ENCODE results near the gene RAI1. TPM values are rescaled to one million over a fixed set of nuclear protein-coding genes. Genes with fewer than 3 reads are reported as not detected.

RAI1 gene
- total and polyA plus RNA-seq, 2 experiments from 2014 or later = 0.87 to 0.89 TPM

DNA sequence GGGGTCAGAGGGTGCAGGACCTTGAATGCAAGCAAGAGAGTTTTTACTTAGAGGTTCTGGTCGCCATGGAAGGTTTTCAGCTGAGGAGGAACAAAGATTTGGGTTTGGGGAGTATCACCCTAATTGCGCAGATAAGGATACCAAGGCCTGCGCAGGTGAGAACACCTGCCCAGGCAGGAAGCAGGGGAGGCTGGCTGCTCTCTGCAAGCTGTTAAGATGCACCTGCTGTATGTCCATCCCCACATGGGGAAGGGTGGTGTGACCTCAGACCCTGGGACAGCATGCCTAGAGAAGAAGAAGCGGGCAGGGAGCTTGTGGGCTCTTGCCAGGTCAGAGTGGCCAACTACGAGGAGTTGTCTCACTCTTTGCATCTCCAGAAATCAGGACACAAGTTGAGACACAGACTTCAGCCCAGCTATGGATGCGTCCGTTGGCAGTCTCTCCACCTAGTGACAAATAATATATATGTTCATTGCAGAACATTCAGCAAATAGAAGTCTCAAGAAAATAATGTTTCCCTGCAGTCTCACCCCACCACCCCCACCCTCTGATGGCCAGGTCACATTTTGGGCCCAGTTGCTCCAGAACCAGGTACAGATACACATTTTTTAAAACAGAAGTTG lies 77.8 kb downstream of the RAI1 start:
- H3K36me3 ChIP-seq (ENCODE audit: insufficient read depth) = no peaks in the 10 kb centered on the region
- H3K27me3 ChIP-seq (ENCODE audit: insufficient read depth) = no peaks in the 10 kb centered on the region
- TF ChIP-seq, protein P1, sequence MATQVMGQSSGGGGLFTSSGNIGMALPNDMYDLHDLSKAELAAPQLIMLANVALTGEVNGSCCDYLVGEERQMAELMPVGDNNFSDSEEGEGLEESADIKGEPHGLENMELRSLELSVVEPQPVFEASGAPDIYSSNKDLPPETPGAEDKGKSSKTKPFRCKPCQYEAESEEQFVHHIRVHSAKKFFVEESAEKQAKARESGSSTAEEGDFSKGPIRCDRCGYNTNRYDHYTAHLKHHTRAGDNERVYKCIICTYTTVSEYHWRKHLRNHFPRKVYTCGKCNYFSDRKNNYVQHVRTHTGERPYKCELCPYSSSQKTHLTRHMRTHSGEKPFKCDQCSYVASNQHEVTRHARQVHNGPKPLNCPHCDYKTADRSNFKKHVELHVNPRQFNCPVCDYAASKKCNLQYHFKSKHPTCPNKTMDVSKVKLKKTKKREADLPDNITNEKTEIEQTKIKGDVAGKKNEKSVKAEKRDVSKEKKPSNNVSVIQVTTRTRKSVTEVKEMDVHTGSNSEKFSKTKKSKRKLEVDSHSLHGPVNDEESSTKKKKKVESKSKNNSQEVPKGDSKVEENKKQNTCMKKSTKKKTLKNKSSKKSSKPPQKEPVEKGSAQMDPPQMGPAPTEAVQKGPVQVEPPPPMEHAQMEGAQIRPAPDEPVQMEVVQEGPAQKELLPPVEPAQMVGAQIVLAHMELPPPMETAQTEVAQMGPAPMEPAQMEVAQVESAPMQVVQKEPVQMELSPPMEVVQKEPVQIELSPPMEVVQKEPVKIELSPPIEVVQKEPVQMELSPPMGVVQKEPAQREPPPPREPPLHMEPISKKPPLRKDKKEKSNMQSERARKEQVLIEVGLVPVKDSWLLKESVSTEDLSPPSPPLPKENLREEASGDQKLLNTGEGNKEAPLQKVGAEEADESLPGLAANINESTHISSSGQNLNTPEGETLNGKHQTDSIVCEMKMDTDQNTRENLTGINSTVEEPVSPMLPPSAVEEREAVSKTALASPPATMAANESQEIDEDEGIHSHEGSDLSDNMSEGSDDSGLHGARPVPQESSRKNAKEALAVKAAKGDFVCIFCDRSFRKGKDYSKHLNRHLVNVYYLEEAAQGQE (IDR thresholded peaks at IDR 0.05; ENCODE audit: unreplicated experiment) = no peak
- TF ChIP-seq CREB1 (CRISPR knock-in tag; IDR thresholded peaks at IDR 0.05; ENCODE audit: low read depth) = no peak
- ATAC-seq (no peak), DNase-seq (ENCODE audit: low spot score) (no peak)
- H3F3A ChIP-seq (replicated peaks; ENCODE audit: low read depth) = no peaks in the 10 kb centered on the region
- no peak overlapping the region for H3K27ac ChIP-seq (ENCODE audit: low read depth)
- H3K36me3 Mint-ChIP-seq (ENCODE audit: low read depth) = no peaks in the 10 kb centered on the region
- H3K27ac Mint-ChIP-seq = no peak overlapping the region
- no peaks in the 10 kb centered on the region for H3K9me2 ChIP-seq (ENCODE audit: insufficient read depth)
- peaks cover 2% of the 10 kb centered on the region for H3K27me3 Mint-ChIP-seq (ENCODE audit: insufficient read depth, low read depth, poor library complexity)
- H4K20me1 ChIP-seq (replicated peaks; ENCODE audit: insufficient read depth) = no peaks in the 10 kb centered on the region
- no peak overlapping the region for H3K4me3 Mint-ChIP-seq
- H3K4me1 ChIP-seq (ENCODE audit: insufficient read depth) = no peaks in the 10 kb centered on the region
- no peak overlapping the region for H3K4me2 ChIP-seq
- no peak overlapping the region for H2AFZ ChIP-seq
- no peak overlapping the region for H3K4me3 ChIP-seq
- H3K79me2 ChIP-seq (replicated peaks; ENCODE audit: insufficient read depth) = no peaks in the 10 kb centered on the region
- peaks cover 13% of the 10 kb centered on the region for H3K4me1 Mint-ChIP-seq
- no peaks in the 10 kb centered on the region; the same call in 2 of the 3 replicates for H3K9me3 Mint-ChIP-seq

DNA sequence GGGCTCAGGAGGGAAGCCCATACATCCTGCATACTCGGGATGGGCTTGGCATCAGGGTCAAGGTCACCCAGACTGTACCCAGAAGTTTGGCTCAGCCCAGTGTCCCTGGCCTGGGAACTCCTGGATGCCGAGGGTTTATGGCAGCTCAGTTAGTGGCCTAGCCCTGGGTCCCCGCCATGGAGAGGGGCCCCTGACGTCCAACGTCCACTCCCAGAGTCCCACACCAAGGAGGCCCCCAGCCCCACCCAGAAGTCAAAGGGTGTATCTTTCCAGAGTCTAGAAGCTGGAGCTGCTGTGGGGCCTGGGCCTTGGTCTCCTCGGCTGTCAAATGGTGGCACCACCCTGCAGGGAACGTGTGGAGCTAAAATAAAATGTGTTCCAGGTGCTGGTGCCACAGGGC lies 79.1 kb downstream of the RAI1 start:
- Histone ChIP-seq H3K79me2 (replicated peaks; ENCODE audit: insufficient read depth) (no peaks in the 10 kb centered on the region), H4K20me1 (replicated peaks; ENCODE audit: insufficient read depth) (no peaks in the 10 kb centered on the region), H2AFZ (no peak overlapping the region), H3K27me3 (ENCODE audit: insufficient read depth) (no peaks in the 10 kb centered on the region), H3K4me3 (no peak overlapping the region), H3K9me2 (ENCODE audit: insufficient read depth) (no peaks in the 10 kb centered on the region), H3K4me2 (no peak overlapping the region), H3K27ac (ENCODE audit: low read depth) (no peak overlapping the region), H3K4me1 (ENCODE audit: insufficient read depth) (no peaks in the 10 kb centered on the region), H3K36me3 (ENCODE audit: insufficient read depth) (no peaks in the 10 kb centered on the region), H3F3A (replicated peaks; ENCODE audit: low read depth) (no peaks in the 10 kb centered on the region)
- Mint-ChIP-seq H3K27ac (no peak overlapping the region), H3K9me3 (no peaks in the 10 kb centered on the region; the same call in 2 of the 3 replicates), H3K4me3 (no peak overlapping the region), H3K4me1 (peaks cover 13% of the 10 kb centered on the region), H3K36me3 (ENCODE audit: low read depth) (no peaks in the 10 kb centered on the region), H3K27me3 (ENCODE audit: insufficient read depth, low read depth, poor library complexity) (peaks cover 2% of the 10 kb centered on the region)
- no peak for ATAC-seq
- DNase-seq (ENCODE audit: low spot score) = no peak
- TF ChIP-seq ZNF331 (CRISPR knock-in tag; IDR thresholded peaks at IDR 0.05; ENCODE audit: low read depth) = no peak
- TF ChIP-seq, protein P2, sequence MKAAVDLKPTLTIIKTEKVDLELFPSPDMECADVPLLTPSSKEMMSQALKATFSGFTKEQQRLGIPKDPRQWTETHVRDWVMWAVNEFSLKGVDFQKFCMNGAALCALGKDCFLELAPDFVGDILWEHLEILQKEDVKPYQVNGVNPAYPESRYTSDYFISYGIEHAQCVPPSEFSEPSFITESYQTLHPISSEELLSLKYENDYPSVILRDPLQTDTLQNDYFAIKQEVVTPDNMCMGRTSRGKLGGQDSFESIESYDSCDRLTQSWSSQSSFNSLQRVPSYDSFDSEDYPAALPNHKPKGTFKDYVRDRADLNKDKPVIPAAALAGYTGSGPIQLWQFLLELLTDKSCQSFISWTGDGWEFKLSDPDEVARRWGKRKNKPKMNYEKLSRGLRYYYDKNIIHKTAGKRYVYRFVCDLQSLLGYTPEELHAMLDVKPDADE (IDR thresholded peaks at IDR 0.05) = no peak

All from GM23338 (cell line).